ENCODE results near the gene ANO7.

Gene ANO7

DNA sequence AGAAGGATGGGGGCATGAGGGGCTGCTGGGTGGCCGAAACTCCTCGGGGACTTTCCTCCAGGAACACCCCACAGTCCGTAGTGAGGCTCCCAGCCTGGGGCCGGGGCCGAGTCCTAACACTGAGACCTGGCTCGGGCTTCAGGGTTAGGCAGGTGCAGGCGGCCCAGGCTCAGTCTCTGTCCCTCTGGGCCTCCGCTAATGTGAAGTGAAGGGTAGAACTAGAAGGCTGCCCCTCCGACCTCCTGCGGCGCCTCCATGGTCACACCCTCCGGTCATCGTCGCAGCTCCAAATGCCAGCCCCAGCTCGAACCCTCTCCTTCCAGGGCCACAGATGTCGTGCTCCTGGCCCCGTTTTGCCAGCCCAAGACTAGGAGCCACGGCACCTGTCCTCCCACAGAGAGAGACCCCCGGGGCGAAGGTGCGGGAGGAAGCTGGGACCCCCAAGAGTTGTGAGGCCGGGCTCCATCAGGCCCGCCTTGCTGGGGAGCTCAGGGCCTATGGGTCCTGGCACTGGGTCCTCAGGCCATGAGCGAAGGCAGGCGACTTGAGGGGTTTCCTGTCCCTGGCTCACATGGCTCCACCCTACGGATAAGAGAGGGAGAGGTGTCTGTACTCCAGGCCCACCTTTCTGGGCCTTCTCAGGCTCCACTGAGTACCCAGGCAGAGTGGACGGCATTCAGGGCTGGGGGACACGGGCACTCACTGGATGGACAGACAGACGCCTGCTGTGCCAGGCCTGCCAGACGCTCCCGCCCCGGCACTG lies 797 bp downstream of the ANO7 start:
- H2AFZ ChIP-seq (ENCODE audit: low read length): no peak overlapping the region
- no peak overlapping the region for H3K27ac ChIP-seq (ENCODE audit: low read length)
- no peak for DNase-seq
- no peaks in the 10 kb centered on the region; the same call in 1 of the 2 replicates for H3K27me3 ChIP-seq (replicated peaks; ENCODE audit: insufficient read depth, low read length)
- H3K4me3 ChIP-seq (ENCODE audit: low read length): no peak overlapping the region
- no peaks in the 10 kb centered on the region for H3K9me3 ChIP-seq (replicated peaks; ENCODE audit: insufficient read depth, low read length)
- no peaks in the 10 kb centered on the region for H3F3A ChIP-seq (ENCODE audit: insufficient read depth, low read length)
- no peak overlapping the region for H3K4me2 ChIP-seq (ENCODE audit: low read depth, low read length)
- no peaks in the 10 kb centered on the region for H3K4me1 ChIP-seq (ENCODE audit: low read length)
- no peaks in the 10 kb centered on the region for H4K20me1 ChIP-seq (ENCODE audit: insufficient read depth, low read length)
- H3K9ac ChIP-seq (ENCODE audit: low read length): no peak overlapping the region
- H3K36me3 ChIP-seq (replicated peaks; ENCODE audit: insufficient read depth, low read length): no peaks in the 10 kb centered on the region
- no peaks in the 10 kb centered on the region for H3K9me2 ChIP-seq (replicated peaks; ENCODE audit: insufficient read depth, low read length)
- TF ChIP-seq, protein P1, sequence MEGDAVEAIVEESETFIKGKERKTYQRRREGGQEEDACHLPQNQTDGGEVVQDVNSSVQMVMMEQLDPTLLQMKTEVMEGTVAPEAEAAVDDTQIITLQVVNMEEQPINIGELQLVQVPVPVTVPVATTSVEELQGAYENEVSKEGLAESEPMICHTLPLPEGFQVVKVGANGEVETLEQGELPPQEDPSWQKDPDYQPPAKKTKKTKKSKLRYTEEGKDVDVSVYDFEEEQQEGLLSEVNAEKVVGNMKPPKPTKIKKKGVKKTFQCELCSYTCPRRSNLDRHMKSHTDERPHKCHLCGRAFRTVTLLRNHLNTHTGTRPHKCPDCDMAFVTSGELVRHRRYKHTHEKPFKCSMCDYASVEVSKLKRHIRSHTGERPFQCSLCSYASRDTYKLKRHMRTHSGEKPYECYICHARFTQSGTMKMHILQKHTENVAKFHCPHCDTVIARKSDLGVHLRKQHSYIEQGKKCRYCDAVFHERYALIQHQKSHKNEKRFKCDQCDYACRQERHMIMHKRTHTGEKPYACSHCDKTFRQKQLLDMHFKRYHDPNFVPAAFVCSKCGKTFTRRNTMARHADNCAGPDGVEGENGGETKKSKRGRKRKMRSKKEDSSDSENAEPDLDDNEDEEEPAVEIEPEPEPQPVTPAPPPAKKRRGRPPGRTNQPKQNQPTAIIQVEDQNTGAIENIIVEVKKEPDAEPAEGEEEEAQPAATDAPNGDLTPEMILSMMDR (IDR thresholded peaks at IDR 0.05; ENCODE audit: low read length): no peak
- no peak for TF ChIP-seq EZH2phosphoT487 (IDR thresholded peaks at IDR 0.05; ENCODE audit: low read length)
- TF ChIP-seq EZH2 (optimal IDR thresholded peaks at IDR 0.05; ENCODE audit: low read depth, low read length): no peak
- H3K79me2 ChIP-seq (ENCODE audit: low read length): no peaks in the 10 kb centered on the region

DNA sequence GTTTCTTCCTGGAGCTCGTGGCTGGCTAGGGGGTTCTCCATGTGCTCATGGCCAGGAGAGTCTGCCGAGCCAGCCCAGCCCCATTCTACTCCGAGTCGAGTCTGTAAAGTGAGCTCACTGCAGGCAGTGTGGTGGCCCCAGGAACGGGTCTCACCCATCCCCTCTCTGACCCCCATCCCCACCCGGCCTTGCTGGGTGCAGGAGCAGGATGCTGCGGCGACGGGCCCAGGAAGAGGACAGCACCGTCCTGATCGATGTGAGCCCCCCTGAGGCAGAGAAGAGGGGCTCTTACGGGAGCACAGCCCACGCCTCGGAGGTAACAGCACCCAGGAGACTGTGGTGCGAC lies 1.4 kb downstream of the ANO7 start:
- no peaks in the 10 kb centered on the region for H3F3A ChIP-seq (ENCODE audit: insufficient read depth, low read length)
- no peak overlapping the region for H2AFZ ChIP-seq (ENCODE audit: low read length)
- no peaks in the 10 kb centered on the region for H3K4me1 ChIP-seq (ENCODE audit: low read length)
- DNase-seq: no peak
- H3K79me2 ChIP-seq (ENCODE audit: low read length): no peaks in the 10 kb centered on the region
- no peaks in the 10 kb centered on the region; the same call in 1 of the 2 replicates for H3K27me3 ChIP-seq (replicated peaks; ENCODE audit: insufficient read depth, low read length)
- H4K20me1 ChIP-seq (ENCODE audit: insufficient read depth, low read length): no peaks in the 10 kb centered on the region
- no peak for TF ChIP-seq EZH2phosphoT487 (IDR thresholded peaks at IDR 0.05; ENCODE audit: low read length)
- no peak for TF ChIP-seq EZH2 (optimal IDR thresholded peaks at IDR 0.05; ENCODE audit: low read depth, low read length)
- TF ChIP-seq, protein P1 (IDR thresholded peaks at IDR 0.05; ENCODE audit: low read length): no peak
- H3K4me3 ChIP-seq (ENCODE audit: low read length): no peak overlapping the region
- no peak overlapping the region for H3K9ac ChIP-seq (ENCODE audit: low read length)
- no peak overlapping the region for H3K4me2 ChIP-seq (ENCODE audit: low read depth, low read length)
- no peaks in the 10 kb centered on the region for H3K9me2 ChIP-seq (replicated peaks; ENCODE audit: insufficient read depth, low read length)
- H3K27ac ChIP-seq (ENCODE audit: low read length): no peak overlapping the region
- H3K36me3 ChIP-seq (replicated peaks; ENCODE audit: insufficient read depth, low read length): no peaks in the 10 kb centered on the region
- no peaks in the 10 kb centered on the region for H3K9me3 ChIP-seq (replicated peaks; ENCODE audit: insufficient read depth, low read length)

DNA sequence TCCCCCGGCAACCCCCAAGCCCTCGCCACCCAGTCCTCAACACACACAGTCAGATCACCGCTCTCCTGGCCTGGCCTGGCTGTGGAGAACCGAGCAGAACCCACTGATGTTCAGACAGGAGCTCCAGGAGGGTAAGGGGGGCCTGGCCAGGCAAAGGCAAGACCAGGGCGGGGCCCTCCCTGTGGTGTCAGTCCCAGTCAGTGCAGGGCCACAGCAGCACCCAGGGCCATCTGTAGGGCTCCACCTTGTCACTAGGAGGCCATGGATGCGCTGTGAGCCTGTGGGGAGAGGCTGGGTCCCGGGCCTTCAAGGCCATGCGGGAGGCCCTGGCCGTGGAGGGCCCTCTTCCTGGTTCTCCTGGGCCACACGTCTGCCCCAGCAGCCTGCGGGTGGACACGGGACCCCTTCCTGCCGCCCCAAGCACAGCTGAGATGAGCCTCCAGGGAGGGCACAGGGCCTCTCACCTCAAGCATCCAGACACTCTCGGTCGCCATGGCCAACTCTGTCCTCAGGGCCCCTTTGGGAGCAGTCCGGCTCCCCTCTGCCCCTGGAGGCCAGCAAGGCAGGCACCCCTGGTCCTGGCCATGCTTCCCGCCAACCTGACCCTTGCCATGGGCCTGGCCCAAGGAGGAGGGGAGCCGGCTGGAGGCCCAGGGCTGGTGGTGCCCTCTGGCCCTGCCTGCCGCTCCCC lies 2.0 kb downstream of the ANO7 start:
- H2AFZ ChIP-seq (ENCODE audit: low read length): no peak overlapping the region
- H3K9ac ChIP-seq (ENCODE audit: low read length): no peak overlapping the region
- no peaks in the 10 kb centered on the region for H3K4me1 ChIP-seq (ENCODE audit: low read length)
- H3K27me3 ChIP-seq (replicated peaks; ENCODE audit: insufficient read depth, low read length): no peaks in the 10 kb centered on the region; the same call in none of the 2 replicates
- H3K4me2 ChIP-seq (ENCODE audit: low read depth, low read length): no peak overlapping the region
- no peak for DNase-seq
- H3K27ac ChIP-seq (ENCODE audit: low read length): no peak overlapping the region
- H4K20me1 ChIP-seq (ENCODE audit: insufficient read depth, low read length): no peaks in the 10 kb centered on the region
- no peaks in the 10 kb centered on the region for H3F3A ChIP-seq (ENCODE audit: insufficient read depth, low read length)
- H3K4me3 ChIP-seq (ENCODE audit: low read length): no peak overlapping the region
- H3K9me2 ChIP-seq (replicated peaks; ENCODE audit: insufficient read depth, low read length): no peaks in the 10 kb centered on the region
- TF ChIP-seq EZH2 (optimal IDR thresholded peaks at IDR 0.05; ENCODE audit: low read depth, low read length): no peak
- TF ChIP-seq EZH2phosphoT487 (IDR thresholded peaks at IDR 0.05; ENCODE audit: low read length): no peak
- TF ChIP-seq, protein P1 (IDR thresholded peaks at IDR 0.05; ENCODE audit: low read length): no peak
- no peaks in the 10 kb centered on the region for H3K36me3 ChIP-seq (replicated peaks; ENCODE audit: insufficient read depth, low read length)
- H3K79me2 ChIP-seq (ENCODE audit: low read length): no peaks in the 10 kb centered on the region
- H3K9me3 ChIP-seq (replicated peaks; ENCODE audit: insufficient read depth, low read length): no peaks in the 10 kb centered on the region

All from MM.1S (cell line).